Adipose tissue (tissue), 3 donors: ENCODE results near the gene BTF3. TPM values are rescaled to one million over a fixed set of nuclear protein-coding genes. Genes with fewer than 3 reads are reported as not detected.
"Not testable (repeated sequence)": the region's sequence is repeated elsewhere in the genome, so short reads cannot be mapped to it uniquely, and the experiment has no call there.

ENCODE experiments used
- H3K27ac ChIP-seq: one replicate; pipeline ENCODE4 v1.5.1; 2013; ENCODE audit warnings: low read depth, low read length
- WGBS, 3 donors: extraction: QIAGEN DNeasy Blood & Tissue Kit; methylation state at CpG; one replicate each; pipeline ENCODE4 v1.1.7; 2013; 5-methylcytosine and 5-hydroxymethylcytosine counted together
- polyA plus RNA-seq, 3 donors: library from polyadenylated mRNA; stranded (reverse); fragments of 200-250 nt; gene quantifications; one replicate each; pipeline ENCODE4 v1.2.3, GENCODE V29; 2013
- donor health status: healthy with polysubstance abuse.
- donor health status: Bipolar disorder and iron deficiency.
- donor health status: healthy.

Gene BTF3
- polyA plus RNA-seq = 100 to 1,000 TPM; 398 to 993 (median 677) TPM

DNA sequence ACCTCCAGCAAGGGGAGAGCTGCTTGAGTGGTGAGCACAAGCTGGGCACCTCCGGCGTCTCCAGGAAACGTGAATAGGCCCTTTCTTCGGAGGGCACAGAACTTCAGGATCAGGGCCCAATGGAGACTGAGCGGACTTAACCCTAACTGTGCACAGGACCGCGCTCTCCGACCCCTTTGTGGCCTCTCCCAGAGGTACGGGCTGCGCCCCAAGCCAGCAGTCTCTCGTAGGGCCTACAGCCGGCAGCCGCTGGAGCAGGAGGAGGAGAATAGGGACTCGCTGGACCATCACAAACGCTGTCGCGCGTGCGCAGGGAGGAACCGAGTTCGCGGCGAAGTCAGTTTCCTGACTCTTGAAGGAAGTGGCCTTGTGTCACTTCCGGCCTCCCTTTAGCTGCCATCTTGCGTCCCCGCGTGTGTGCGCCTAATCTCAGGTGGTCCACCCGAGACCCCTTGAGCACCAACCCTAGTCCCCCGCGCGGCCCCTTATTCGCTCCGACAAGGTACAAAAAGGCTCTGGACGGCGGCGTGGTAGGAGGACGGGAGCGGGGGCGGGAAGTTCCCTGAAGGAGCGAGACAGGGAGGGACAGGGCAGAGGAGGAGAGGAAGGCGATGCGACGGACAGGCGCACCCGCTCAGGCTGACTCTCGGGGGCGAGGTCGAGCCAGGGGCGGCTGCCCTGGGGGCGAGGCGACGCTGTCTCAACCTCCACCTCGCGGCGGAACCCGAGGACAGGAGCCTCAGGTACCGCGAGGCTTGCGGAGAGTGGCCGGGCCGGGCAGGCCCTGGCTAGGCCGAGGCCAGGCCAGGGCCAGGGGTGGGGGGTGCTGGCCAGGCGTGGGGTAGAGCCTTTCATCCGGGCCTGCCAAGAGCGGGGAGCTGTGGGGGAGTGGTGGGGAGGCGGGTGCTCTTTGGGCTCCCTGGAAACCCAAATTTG, at the start of gene BTF3:
Gene BTF3, plus strand, starts transcription at position 386 of the 936 bp plus-strand sequence. Its CDS starts 226 bp downstream, at position 612.
- peak within 1 kb of the TSS; percentile 30 for H3K27ac ChIP-seq
- 0 to 1% (median 0%) methylated on average over 65 to 67 of the region's 67 CpGs for WGBS, 3 donors

DNA sequence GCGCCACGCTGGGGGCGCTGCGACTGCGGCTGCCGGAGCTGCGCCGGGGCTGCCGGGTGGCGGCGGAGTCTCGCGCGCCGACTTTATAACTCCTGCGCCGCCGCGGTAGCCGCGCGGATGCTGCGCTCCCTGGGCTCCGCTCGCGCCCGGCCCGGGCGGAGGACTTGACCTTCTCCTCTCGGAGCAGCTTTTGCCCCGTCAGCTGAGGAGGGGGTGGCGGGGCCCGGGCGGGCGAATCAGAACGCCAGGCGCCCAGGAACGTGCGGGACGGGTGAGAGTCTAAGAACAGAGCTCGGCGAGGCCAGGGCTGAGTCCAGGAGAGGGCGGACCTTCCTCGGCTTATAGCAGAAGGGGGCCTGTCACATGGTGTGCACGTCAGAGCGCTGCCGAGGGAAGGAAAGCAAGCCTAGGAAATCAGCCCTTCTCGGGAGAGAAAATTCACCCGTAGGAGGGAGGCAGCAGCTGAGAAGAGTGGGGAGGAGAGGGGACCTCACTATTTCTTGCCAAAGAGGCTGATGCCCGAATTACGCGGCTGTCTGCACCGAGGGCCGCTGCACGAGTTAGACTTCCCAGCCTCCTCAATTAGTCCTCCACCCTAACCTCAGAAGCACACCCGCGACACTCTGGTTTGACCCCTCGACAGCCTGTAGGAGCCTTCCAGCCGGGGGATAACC, 49.6 kb upstream of the BTF3 start, which contains the start of gene FOXD1:
Gene FOXD1, minus strand, starts transcription at position 315 of the 674 bp plus-strand sequence. CDS start 415 bp downstream, outside the sequence.
- WGBS, 3 donors = 1 to 2% (median 1%) methylated on average over 55 to 59 of the region's 59 CpGs
- no peak within 1 kb of the TSS for H3K27ac ChIP-seq

DNA sequence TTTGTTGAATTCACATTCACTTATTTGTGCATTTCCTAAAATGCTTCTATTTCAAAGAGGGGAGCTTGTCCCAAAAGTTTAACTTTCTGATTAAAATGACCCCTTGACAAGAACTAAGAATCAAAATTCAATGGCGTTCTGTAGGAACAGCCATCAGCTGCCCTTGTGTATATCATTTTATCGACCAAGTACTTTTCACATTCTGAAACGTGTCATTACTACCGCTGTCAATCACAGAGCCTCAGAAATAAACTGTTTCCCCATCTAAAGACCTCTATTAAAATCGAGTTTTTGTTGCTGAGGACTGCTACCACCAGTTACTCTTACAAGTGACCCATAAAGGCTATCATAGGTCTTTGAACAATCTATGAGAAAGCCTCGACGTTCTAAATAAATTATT, 48.1 kb upstream of the BTF3 start:
- 12% methylated on average over 7 of the region's 7 CpGs for WGBS, 3 donors
- H3K27ac ChIP-seq = no peak overlapping the region

DNA sequence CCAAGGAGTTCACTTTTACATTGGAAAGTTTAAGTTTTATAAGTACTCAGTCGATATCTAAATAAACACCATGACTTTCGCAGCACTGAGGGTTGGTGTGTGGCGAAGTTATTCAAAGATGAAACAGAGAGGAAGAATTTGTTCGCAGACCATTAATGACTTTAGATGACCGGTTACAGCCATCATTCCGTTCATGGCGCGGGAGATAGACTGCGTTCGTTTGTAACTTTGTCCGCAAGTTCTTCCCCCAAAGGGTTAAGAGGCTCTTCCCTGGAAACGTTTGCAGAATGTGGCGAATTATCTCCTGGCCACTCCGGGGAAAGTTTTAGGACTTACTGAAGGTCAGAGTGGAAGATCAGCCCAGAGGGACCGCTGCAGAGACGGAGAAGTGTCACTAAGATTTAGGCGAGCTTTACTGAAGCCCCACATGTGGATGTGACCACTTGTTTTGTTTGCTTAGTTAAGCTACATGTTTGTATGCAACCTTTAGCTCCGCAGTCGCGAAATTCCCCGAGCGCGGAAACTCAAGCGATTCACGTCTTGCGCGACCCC, 47.5 kb upstream of the BTF3 start:
- H3K27ac ChIP-seq = no peak overlapping the region
- 8 to 10% (median 9%) methylated on average over 27 of the region's 27 CpGs for WGBS, 3 donors

DNA sequence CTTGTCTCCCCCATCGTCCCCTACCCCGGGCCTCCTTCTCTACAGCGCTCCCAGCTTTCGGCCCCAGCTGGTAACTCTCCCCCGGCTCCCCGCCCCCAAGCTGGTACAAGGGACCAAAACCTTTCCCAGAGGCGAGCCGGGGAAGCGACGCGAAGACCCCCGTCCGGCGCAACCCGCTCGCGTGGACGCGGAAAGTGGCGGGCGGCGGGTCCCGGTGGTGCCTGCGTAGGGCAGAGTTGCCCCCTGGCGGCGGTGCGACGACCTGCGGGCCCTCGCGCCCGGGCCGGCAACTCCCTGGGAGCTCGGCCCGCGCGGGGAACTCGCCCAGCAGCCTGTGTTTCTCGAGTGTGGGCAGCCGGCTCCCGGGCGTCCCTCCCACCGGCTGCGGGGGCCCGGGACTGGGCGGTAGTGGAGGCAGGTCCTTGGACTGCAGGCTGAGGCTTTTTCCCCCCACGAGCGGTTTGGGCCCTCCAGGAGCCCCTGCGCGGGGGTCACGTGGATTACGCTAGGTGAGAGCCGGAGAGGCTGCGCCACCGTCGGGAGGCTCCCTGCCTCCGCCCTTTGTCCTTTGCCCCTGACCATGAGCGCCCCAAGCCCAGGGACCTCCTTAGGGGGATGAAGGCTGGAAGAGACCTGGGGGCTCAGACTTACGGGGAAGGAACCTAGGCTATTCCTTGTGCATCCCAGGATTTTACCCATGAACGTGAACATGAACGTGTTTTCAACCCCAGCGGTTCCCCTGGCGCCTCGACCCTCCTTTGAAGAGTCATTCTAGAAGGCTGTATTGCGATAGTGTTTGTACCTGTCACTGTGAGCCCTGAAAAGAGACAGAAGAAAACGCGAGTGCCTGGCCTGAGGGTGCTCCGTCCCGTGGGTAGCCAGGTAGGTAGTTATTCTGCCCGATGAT, 46.8 kb upstream of the BTF3 start:
- H3K27ac ChIP-seq = no peak overlapping the region
- 3 to 5% (median 5%) methylated on average over 63 to 70 of the region's 70 CpGs for WGBS, 3 donors

DNA sequence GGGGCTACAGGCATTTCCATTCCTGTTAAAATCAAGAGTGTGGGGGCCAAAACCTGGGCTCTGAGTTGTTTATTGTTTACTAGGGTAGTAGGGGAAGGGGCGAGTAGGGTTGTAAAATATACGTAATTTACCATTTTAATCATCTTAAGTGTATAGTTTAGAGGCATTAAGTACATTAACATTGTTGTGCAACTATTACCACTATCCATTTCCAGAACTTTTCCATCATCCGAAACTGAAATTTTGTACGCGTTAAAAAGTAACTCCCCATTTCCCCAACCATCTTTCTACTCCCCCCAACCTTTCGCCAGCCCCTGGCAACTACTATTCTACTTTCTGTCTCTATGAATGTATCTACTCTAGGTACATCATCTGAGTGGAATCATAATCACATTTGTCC, 46.0 kb upstream of the BTF3 start:
- no peak overlapping the region for H3K27ac ChIP-seq
- WGBS, 3 donors = 57% methylated on average over 6 of the region's 6 CpGs

DNA sequence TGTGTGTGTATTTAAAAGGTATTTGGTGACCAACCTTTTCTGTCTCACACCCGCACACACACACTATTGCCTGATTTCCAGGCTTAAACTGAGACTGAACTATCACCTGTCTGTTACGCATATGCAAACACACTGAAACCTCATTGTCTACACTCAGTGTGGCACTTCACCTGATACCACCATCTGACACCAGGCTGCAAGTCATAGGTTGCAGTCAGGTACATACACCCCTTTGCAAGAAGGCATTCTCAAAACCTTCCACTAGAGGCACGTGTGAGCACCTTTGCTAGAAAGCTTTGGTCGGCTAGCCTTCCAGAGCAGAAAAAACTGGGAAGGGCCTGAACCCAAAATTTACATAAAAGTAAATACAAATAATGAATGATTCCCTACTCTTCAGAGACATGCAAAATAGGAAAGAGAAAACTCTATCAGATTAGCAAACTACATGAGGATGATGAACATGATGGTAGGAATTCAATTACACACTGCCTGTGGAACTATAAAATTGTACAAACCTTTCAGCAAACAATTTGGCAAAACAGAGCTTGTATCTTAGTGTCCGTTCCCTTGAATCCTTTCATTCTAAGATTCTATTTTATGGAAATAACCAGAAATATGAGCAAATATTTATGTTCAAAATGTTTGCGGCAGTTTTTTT, 43.7 kb upstream of the BTF3 start:
- WGBS, 3 donors = 34 to 52% (median 45%) methylated on average over 6 of the region's 6 CpGs
- no peak overlapping the region for H3K27ac ChIP-seq

DNA sequence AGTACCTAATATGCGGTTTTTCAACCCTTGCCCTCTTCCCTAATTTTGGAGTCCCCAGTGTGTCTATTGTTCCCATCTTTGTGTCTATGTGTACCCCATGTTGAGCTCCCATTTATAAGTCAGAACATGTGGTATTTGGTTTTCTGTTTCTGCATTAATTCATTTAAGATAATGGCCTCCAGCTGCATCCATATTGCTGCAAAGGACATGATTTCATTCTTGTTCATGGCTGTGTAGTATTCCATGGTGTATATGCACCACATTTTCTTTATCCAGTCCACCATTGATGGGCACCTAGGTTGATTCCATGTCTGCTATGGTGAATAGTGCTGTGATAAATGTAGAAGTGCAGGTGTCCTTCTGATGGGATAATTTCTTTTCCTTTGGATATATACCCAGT, 41.8 kb upstream of the BTF3 start:
- WGBS, 3 donors = 64 to 100% (median 89%) methylated on average over 1 of the region's 1 CpG
- not testable (repeated sequence) for H3K27ac ChIP-seq

DNA sequence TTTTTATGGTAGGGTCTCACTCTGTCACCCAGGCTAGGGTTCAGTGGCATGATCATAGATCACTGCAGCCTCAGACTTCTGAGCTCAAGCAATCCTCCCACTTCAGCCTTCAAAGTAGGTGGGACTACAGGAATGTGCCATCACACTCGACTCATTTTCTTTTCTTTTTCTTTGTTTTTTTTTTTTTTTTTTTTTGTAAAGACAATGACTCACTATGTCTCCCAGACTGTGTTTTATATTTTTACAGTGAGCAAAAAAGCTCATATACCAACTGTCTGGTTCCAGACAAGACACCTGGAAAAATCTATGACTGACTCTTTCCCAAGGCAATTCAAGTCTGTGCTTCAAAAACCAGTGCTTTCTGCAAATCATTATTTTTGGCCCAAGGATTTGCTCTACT, 38.9 kb upstream of the BTF3 start:
- H3K27ac ChIP-seq = no peak overlapping the region
- 65 to 79% (median 75%) methylated on average over 1 of the region's 1 CpG for WGBS, 3 donors

DNA sequence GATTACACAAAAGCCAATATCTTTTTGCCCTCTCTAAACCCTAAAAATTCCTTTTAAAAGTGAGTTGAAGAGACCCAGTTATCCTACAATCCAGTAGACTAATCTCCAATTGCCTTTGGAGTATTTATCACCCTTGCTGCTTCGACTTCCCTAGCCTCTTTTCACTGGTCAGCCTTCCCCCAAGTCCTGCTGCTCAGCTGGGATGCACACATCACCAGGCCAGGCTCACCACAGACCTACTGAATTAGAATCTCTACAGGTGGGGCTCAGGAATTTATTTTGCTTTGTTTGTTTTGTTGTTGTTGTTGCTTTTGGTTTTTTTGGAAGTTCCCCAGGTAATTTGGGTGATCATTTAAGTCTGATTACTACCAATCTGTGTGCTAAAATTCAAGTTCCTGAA, 38.1 kb upstream of the BTF3 start:
- H3K27ac ChIP-seq = no peak overlapping the region
- WGBS, 3 donors = 75 to 87% (median 86%) methylated on average over 1 of the region's 1 CpG

DNA sequence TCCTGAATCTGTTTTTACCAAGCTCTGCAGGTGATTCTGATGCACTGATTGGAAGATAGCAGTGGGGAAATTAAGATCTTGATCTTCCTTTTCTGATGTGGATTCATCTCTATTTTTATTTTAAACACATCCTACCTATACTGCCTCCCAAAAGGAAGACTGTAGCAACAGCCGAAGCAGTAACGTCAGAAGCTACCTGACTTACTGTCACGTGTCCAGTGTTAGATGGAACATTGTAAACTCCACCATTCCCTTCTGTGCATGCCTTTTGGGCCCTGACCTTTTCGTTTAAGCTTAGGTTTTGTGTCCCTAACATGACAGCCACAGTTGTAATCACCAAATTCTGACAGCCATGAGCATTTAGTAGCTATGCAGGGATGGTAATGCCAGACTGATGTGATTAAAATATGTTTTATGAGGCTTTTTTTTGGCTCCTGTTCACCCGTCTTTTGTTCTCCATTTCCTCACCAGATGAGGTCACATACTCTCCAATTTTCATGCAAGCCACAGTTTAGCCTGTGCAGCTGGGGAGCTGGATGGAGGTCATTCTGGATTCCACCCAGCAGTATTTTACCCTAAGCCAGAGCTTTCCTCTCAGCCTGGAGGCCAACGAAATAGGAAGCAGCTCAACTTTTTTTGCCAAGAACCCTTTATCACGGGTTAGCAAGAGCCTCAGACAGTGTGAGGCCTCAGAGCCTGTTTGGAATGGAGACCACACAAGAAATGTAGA, 34.1 kb upstream of the BTF3 start:
- WGBS, 3 donors = 39 to 47% (median 46%) methylated on average over 7 of the region's 7 CpGs
- H3K27ac ChIP-seq = no peak overlapping the region

DNA sequence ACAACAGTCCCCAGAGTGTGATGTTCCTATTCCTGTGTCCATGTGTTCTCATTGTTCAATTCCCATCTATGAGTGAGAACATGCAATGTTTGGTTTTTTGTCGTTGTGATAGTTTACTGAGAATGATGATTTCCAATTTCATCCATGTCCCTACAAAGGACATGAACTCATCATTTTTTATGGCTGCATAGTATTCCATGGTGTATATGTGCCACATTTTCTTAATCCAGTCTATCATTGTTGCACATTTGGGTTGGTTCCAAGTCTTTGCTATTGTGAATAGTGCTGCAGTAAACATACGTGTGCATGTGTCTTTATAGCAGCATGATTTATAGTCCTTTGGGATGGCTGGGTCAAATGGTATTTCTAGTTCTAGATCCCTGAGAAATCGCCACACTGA, 29.6 kb upstream of the BTF3 start:
- 73 to 82% (median 79%) methylated on average over 3 of the region's 3 CpGs for WGBS, 3 donors
- not testable (repeated sequence) for H3K27ac ChIP-seq

DNA sequence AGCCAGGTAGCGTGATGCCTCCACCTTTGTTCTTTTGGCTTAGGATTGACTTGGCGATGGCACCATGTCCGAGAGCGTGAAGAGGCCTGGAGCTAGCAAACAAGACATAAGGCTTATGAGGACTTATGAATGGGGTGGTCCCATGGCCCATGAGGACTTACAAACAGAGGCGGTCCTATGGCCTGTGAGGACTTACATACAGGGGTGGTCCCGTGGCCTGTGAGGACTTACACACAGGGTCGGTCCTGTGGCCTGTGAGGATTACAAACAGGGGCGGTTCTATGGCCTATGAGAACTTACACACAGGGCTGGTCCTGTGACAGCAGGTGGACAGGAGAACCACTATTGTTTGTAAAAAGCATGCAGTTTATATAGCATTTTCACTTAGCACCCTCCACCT, 28.4 kb upstream of the BTF3 start:
- no peak overlapping the region for H3K27ac ChIP-seq
- 87 to 97% (median 94%) methylated on average over 8 of the region's 8 CpGs for WGBS, 3 donors

DNA sequence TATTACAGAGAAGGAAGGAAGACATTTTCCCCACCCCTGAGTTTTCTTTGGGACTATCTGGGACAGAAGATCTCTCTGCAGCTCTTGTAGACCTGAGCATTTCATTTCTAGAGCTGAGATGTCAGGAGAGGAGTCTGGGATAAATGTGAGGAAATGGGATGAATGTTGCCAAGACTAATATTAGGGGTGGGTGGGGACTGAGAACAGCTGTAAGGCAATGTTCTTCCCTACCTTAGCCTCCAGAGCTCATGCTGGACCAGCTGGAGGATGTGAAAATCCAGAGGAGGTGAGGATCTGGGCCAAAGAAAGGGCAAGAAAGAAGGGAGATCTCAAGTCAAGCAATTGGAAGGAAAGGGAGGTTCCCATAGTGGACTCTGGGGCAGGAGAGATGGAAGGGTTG, 26.6 kb upstream of the BTF3 start:
- H3K27ac ChIP-seq = no peak overlapping the region

DNA sequence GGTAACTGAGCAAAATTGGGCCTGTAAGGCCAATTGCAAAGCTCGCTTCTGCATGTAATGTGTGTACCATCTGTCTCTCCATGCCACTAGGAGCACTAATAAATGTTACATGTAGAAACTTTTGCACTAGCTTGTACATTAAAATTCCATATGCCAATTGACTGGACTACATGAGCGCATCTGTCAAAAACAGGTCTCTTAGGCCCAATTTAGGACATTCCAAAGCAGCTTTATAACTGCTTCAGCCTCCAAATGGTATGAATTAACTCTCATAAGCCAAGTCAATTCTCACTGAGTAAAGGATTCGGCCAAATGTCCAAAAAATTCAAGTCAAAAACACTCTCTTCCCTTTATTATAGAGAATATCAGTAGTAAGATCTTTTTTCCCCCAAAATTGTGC, 26.1 kb upstream of the BTF3 start:
- no peak overlapping the region for H3K27ac ChIP-seq
- 54 to 89% (median 84%) methylated on average over 3 of the region's 3 CpGs for WGBS, 3 donors

DNA sequence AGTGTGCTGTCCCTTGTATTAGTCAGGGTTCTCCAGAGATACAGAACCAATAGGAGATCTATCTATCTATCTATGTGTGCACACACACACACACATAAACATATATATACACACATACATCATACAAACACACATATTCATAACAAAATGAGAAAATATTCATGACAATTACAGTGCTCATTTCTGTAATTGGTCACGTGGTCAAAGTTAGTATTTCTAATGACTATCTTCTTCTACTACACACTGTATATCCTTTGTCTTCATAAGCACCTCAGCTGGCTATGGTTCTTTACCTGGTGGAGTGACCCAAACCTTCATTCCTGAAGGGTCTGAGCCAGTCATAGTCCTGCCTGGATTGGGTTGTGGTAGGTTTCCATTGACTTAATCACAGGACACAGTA, 17.7 kb upstream of the BTF3 start:
- no peak overlapping the region for H3K27ac ChIP-seq
- WGBS, 3 donors = 81 to 89% (median 89%) methylated on average over 1 of the region's 1 CpG

DNA sequence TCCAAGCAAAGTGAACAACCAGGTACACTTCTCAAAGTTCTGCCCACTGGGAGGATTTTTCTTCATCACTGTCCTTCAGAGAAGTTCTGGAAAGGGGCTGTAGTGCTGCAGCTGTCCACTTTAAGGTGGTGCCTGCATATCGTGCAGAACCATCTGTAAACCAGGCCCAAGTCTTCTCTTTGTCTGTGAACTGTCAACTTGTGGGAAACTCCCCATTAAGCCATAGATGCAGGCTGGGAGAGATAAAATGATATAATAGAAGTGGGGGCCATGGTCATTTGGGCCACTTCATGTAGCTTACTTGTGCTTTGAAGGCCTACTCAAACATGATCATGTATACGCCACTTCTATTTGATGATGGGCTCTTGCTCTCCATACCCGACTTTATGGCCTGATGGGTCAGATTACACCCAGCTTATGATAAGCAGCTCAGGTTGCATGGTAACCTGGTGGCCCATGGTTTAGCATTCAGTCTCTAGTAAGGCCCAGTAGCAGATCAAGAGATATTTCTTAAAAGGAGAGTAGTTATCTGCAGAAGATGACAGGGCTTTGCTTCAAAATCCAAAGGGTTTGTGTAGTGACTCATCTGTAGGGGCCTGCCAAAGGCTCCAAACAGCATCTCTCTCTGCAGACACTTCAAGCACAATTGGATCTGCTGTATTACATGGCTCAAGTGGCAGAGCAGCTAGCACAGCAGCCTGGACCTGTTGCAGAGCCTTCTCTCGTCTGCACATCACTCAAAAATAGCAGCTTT, 15.7 kb upstream of the BTF3 start:
- no peak overlapping the region for H3K27ac ChIP-seq
- 80 to 85% (median 82%) methylated on average over 4 of the region's 4 CpGs for WGBS, 3 donors
